Nephron (organoid): Measurements from ENCODE around the gene CFP.

Experiments
- H3K27ac Mint-ChIP-seq, 3 experiments: 2 replicates each; pipeline ENCODE4 v1.8.0; 2020; ENCODE audit warnings: mixed read lengths in 3 of 3, mild to moderate bottlenecking in 2 of 3, moderate library complexity in 1 of 3
- H3K27me3 Mint-ChIP-seq: 2 replicates; pipeline ENCODE4 v1.8.0; 2021; ENCODE audit warnings: low read depth, mild to moderate bottlenecking, moderate library complexity, mixed read lengths
- H3K36me3 Mint-ChIP-seq: 2 replicates; pipeline ENCODE4 v1.8.0; 2020; ENCODE audit warnings: low read depth, mixed read lengths
- H3K4me1 Mint-ChIP-seq: 2 replicates; pipeline ENCODE4 v1.8.0; 2020; ENCODE audit warnings: mixed read lengths
- H3K4me3 Mint-ChIP-seq, 3 experiments: 2 replicates each; pipeline ENCODE4 v1.8.0; 2020; ENCODE audit warnings: mild to moderate bottlenecking in 3 of 3, mixed read lengths in 3 of 3, moderate library complexity in 2 of 3
- H3K9me3 Mint-ChIP-seq: 2 replicates; pipeline ENCODE4 v1.8.0; 2020; ENCODE audit warnings: mixed read lengths
- TF ChIP-seq, protein P1 (sequence below), 3 experiments: fragments of 200-600 bp; sonication (generic); IDR thresholded peaks; one replicate each; pipeline ENCODE4 v1.5.0; 2021; ENCODE audit warnings: antibody characterized with exemption in 3 of 3; ENCODE audit not compliant: unreplicated experiment in 3 of 3

The CFP gene

DNA sequence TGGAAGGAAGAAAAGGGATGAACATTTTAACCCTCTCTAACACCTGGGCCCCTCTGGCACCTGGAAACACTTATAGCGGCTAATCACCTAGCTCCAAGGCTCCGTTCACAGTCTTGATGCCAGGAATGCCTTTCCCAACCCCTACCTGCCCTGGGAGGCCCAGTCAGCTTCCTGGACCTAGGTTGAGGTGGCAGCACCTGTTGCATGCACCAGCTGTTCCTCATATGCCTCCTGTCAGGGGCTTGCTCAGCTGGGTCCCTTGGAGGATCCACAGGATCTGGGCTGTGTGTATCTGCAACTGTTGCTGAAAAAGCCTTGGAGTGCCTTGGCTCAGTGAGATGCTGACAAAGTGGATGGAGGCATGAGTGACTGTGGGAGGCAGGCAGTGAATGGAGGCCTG, 4.4 kb downstream of the CFP start:
- Mint-ChIP-seq H3K27ac (no peak overlapping the region), H3K27me3 (peaks cover 35% of the 10 kb centered on the region), H3K4me1 (no peaks in the 10 kb centered on the region), H3K4me3 (no peak overlapping the region), H3K9me3 (peaks cover 19% of the 10 kb centered on the region), H3K36me3 (no peaks in the 10 kb centered on the region)
- TF ChIP-seq, protein P1, sequence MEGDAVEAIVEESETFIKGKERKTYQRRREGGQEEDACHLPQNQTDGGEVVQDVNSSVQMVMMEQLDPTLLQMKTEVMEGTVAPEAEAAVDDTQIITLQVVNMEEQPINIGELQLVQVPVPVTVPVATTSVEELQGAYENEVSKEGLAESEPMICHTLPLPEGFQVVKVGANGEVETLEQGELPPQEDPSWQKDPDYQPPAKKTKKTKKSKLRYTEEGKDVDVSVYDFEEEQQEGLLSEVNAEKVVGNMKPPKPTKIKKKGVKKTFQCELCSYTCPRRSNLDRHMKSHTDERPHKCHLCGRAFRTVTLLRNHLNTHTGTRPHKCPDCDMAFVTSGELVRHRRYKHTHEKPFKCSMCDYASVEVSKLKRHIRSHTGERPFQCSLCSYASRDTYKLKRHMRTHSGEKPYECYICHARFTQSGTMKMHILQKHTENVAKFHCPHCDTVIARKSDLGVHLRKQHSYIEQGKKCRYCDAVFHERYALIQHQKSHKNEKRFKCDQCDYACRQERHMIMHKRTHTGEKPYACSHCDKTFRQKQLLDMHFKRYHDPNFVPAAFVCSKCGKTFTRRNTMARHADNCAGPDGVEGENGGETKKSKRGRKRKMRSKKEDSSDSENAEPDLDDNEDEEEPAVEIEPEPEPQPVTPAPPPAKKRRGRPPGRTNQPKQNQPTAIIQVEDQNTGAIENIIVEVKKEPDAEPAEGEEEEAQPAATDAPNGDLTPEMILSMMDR (IDR thresholded peaks at IDR 0.05; ENCODE audit: unreplicated experiment in 3 of 3), result no peak

DNA sequence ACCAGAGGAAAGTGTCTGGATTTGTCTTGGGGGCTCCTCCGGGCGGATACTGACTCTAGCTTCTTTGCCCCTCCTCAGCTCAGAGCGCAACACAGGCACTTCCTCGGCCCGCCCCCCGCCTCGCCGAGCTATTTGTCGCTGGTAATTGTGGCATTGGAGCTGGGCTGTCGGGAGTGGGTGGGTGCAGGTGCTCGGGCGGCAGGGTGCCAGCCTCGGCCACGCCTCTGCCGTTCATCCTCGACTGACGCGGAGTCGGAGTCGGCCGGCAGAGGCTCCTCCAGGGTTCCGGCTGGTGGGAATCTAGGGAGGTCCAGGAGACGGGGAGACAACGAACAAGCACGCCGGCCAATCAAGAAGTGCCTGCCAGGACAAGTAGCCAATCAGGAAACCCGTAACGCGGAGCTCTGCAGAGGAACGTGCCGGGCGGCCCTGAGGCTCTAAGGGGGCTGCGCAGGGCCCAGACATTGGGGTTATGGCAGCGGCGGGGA, 6.1 kb downstream of the CFP start:
- H3K27me3 Mint-ChIP-seq, result peaks cover 43% of the 10 kb centered on the region
- TF ChIP-seq, protein P1 (IDR thresholded peaks at IDR 0.05; ENCODE audit: unreplicated experiment in 3 of 3), result no peak
- no peak overlapping the region for H3K27ac Mint-ChIP-seq
- peaks cover 17% of the 10 kb centered on the region for H3K9me3 Mint-ChIP-seq
- no peaks in the 10 kb centered on the region for H3K4me1 Mint-ChIP-seq
- H3K36me3 Mint-ChIP-seq, result no peaks in the 10 kb centered on the region
- H3K4me3 Mint-ChIP-seq, result peak overlapping the region; percentile 79 to 85 (median 81)

DNA sequence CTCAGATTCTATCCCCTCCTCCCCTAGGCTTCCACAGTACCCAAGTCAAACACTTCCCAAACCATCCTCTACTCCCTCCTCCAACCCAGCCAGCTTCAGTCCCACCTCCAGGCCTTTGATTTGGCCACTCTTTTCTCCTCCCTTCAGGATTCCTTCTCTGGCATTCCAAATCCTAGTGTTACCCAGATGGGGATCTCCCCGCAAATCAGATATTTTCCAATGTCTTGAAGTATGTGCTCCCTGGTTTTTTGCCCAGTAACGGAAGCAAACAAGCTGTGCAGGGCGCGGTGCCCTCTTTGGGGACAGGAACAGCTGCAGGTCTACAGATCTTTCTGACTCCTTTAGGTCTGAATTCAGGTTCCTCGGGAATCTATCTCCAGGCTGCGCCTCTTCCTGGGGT, 7.9 kb downstream of the CFP start:
- Mint-ChIP-seq H3K4me1 (no peaks in the 10 kb centered on the region), H3K27me3 (peaks cover 54% of the 10 kb centered on the region), H3K4me3 (no peak overlapping the region), H3K9me3 (peaks cover 29% of the 10 kb centered on the region), H3K27ac (no peak overlapping the region), H3K36me3 (no peaks in the 10 kb centered on the region)
- TF ChIP-seq, protein P1 (IDR thresholded peaks at IDR 0.05; ENCODE audit: unreplicated experiment in 3 of 3), result no peak

GRCh38 chrX:47620303-47620685, 9.4 kb downstream of the CFP start:
- Mint-ChIP-seq H3K27ac (no peak overlapping the region), H3K4me1 (no peaks in the 10 kb centered on the region), H3K27me3 (peaks cover 54% of the 10 kb centered on the region), H3K4me3 (peak overlapping the region in 2 of 3 experiments; percentile 26 to 36), H3K36me3 (no peaks in the 10 kb centered on the region), H3K9me3 (peaks cover 25% of the 10 kb centered on the region)
- TF ChIP-seq, protein P1 (IDR thresholded peaks at IDR 0.05; ENCODE audit: unreplicated experiment in 3 of 3), result no peak

DNA sequence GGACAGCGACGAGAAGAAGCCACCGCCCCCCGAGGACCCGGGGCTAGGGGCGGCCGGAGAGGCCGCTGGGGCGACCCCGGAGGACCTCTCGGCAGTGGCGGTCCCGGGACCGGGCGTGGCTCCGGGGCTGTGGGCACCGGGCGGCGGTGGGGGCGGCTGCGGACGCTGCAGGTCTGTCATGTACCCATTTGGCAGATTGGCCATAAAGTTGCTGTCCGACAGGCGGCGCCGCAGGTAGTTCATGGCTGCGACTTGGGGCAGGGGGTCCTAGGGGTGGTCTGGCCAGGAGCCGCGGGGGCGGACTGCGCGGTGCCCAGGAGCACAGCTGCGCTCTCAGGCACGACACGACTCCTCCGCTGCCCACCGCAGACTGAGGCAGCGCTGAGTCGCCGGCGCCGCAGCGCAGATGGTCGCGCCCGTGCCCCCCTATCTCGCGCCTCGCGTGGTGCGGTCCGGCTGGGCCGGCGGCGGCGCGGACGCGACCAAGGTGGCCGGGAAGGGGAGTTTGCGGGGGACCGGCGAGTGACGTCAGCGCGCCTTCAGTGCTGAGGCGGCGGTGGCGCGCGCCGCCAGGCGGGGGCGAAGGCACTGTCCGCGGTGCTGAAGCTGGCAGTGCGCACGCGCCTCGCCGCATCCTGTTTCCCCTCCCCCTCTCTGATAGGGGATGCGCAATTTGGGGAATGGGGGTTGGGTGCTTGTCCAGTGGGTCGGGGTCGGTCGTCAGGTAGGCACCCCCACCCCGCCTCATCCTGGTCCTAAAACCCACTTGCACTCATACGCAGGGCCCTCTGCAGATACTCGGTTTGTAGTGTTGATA, 10.0 kb downstream of the CFP start, which contains the start of gene SYN1:
TSS of gene SYN1 (minus strand) at position 372 of the 817 bp plus-strand sequence. CDS start at position 243, 129 bp downstream.
- no peaks in the 10 kb centered on the region for H3K36me3 Mint-ChIP-seq
- peaks cover 25% of the 10 kb centered on the region for H3K9me3 Mint-ChIP-seq
- H3K4me3 Mint-ChIP-seq, result peak within 1 kb of the TSS; percentile 57 to 70 (median 69)
- no peak within 1 kb of the TSS for H3K27ac Mint-ChIP-seq
- TF ChIP-seq, protein P1 (IDR thresholded peaks at IDR 0.05; ENCODE audit: unreplicated experiment in 3 of 3), result no peak
- H3K27me3 Mint-ChIP-seq, result peaks cover 54% of the 10 kb centered on the region
- no peaks in the 10 kb centered on the region for H3K4me1 Mint-ChIP-seq
